HG03469 (cell line): ENCODE results near the gene APELA.
A peak's percentile ranks its signal among the peaks of the same experiment; 100 is the strongest.
"Not testable (repeated sequence)": the region's sequence is repeated elsewhere in the genome, so short reads cannot be mapped to it uniquely, and the experiment has no call there.

Experiments used
- ATAC-seq: cut with Tn5 transposase; IDR thresholded peaks from one replicate; pipeline ENCODE4 v1.9.1; 2021; ENCODE audit warnings: mild to moderate bottlenecking, moderate library complexity, moderate number of reproducible peaks; ENCODE audit not compliant: unreplicated experiment

APELA gene

DNA sequence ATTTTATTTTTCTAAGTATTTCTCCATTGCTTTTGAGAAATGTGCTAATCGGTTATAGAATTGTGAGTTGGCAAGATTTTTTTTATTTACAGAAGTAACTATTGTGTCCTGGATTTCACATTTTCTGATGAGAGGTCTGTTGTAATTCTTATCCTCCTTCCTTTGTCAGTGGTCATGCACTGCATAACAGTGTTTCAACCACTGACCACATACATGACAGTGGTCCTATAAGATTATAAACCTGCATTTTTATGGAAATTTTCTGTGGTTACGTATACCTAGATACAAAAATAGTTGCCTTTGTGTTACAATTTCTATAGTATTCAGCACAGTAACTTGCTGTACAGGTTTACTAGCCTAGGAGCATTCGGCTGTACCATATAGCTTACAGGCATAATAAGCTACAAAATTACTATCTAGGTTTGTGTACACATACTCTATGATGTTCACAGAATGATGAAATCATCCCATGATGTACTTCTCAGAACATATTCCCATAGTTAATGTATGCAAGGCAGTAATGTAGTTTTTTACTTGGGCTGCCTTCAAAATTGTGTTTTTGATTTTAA is 47.8 kb downstream of the APELA start:
- ATAC-seq = peak; percentile 63

DNA sequence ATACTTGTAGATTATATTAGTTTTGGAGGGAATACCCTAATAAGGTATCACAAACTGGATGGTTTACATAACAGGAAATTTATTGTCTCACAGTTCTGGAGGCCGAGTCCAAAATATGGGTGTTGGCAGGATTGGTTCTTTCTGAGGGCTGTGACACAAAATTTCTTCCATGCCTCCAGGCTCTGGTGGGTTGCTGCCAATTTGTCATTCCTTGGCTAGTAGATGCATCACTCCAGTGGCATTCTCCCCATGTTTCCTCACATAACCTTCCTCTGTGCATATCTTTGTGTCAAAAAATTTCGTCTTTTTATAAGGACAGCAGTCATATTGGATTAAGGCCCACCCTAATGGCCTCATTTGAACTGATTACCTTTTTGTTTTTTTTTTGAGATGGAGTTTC is 49.3 kb downstream of the APELA start:
- no peak for ATAC-seq

DNA sequence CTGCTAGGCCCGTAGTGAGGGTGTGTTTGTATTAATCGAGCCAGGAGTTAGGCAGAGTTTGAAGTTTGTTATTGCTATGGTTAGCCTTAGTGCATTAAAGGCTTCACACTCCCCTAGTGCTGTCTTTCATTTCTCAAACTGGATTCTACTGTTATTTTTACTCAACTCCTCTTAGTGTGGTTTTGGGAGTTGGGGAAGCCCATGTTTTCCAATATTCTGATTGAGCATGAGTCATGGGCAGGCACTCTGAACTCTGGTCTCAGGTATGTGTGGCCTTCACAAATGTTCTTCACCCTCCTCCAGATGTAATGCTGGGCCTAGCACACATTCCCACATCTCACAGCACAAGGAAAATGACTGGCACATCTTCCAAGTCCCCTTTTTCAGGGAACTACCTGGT is 50.1 kb downstream of the APELA start:
- not testable (repeated sequence) for ATAC-seq

DNA sequence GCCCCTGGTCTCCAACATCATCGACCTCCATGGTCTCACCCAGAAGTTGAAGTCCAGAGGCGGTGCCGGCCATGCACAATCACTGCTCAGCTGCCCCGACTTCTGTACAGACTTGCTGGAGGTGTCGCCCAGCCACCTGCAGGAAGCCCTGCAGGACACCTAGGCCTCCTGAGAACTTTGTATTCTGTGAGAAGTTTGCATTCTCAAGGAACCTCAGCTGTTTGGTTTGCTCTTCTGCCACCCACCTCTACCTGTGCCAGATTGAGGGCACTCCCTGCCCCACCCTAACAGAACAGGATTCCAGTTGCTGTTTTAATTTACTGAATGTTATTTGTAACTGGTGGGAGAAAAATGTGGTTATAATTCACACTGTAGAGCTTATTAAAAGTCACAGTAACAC is 53.7 kb downstream of the APELA start:
- ATAC-seq = no peak

DNA sequence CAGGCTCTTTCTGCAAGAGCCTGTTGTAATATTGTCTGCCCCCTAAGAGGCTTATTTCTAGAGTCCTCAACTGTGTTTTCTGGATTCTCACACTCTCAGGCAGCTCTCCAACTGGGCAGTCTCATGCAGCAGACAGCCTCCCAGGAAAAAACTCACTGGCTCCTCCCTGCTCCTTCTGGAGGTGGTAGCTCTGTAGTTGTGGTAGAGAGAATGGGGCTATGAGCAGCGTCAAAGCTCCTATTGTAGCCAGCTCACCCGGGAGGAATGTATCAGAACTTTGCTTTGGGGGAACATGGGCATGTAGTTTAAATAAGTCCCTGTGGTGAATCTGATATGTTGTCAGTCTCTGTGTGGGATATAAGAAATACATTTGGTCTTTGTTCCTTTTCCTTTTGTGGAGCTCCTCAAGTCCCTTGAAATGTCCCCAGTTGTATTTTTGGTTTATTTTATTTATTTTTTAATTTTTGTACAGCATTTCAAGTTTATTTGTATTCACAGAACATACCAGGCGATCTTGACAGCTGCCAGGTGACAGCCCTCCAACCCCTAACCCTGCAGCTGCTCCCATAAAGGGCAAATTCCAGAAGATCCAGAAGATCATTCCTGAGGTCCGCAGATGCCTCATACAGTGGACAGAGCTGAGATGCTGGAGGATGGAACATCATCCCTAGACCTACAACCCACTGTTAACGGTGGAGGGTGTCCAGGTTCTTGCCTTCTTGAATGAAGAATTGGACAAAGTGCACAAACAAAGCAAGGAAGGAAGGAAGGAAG is 54.8 kb downstream of the APELA start:
- no peak for ATAC-seq

DNA sequence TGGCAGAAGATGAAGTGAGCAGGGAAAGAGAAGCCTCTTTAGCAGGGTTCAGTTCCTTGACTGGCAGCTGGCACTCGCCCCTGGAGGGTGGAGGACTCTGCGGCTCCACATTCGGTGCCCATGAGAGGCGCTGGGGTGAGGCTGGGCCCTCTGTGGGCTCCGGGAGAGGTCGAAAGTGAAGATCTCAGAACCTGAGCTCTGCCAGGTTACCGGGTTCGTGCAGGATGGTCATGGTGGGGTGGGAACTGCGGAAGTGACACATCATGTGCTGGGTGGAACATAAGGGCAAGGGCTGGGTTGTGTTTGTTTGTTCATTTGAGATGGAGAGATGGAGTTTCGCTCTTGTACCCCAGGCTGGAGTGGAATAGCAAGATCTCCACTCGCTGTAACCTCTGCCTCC is 56.3 kb downstream of the APELA start:
- no peak for ATAC-seq

DNA sequence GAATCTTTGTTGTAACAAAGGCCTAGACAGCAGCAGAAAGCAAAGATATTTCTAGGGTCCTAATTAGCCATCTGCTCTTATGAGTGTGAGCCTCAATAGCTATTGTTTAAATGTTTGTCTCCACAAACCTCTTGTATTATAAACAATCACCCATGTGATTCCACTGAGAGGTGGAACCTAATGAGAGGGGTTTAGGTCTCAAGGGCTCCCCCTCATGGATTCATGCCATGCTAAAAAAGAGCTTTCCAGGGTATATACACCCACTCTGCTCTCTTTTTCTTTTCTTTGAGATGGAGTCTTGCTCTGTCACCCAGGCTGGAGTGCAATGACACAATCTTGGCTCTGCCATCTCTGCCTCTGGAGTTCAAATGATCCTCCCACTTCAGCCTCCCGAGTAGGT is 58.4 kb downstream of the APELA start:
- ATAC-seq = peak; percentile 41

DNA sequence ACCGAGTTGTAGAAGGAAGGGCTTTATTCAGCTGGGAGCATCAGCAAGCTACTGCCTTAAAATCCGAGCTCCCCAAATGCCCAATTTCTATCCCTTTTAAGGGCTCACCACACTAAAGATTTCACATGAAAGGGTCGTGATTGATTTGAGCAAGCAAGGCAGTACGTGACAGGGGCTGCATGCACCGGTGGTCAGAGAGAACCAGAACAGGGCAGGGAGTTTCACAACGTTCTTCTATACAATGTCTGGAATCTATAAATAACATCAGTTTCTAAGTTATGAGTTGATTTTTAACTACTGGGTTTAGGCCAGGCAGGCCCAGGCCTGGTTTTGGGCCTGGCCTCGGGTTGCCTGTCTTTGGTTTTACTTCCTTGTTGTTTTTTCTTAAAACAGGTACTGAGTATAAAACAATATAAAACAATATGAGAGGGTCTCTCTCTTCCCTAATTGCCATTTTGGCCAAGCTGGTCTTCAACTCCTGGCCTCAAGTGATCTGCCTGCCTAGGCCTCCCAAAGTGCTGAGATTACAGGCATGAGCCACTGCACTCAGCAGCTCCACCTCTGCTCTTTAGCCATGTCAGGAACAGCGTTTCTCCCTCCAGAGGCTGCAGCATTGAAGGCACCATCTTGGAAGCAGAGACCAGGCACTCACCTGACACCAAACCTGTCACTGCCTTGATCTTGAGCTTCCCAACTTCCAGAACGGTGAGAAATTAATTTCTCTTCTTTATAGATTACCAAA is 59.1 kb downstream of the APELA start:
- not testable (repeated sequence) for ATAC-seq

DNA sequence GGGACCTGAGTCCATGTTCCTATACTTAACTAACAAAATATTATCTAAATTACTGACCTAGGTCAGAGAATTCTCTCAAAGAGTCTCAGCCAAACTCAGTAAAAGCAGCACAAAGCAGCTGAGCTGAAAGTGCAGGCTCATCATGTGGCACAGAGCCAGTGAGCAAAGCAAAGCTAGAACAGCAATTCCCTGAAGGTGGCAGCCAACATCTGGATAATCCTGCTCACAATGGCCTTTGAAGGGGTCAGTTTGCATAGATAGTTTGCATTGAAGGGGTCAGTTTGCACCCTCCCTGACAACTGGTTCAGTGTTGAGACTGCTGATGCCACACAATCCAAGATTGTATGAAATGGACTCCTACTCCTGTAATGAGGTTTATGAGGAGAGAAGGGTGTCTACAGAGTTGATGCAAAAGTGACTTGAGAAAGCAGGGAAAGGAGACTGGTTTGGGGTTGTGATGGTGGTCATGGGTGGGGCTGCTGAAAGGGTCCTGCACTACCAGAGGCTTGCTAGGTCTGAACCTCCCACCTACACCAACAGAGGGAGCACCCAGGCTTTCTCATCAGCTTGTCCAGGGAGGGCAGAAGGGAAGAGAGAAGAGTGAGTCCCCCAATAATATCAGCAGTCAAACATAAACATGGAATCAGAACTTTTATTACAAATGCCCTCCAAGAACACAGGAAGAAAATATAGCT is 60.7 kb downstream of the APELA start:
- peak; percentile 36 for ATAC-seq

DNA sequence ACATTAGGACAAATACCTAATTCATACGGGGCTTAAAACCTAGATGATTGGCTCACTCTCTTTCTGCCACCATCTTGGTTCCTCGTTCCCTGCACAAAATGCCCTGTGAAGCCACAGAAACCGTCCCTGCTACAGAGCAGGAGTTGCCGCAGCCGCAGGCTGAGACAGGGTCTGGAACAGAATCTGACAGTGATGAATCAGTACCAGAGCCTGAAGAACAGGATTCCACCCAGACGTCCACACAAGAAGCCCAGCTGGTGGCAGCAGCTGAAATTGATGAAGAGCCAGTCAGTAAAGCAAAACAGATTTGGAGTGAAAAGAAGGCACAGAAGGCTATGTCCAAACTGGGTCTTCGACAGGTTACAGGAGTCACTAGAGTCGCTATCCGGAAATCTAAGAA is 66.2 kb downstream of the APELA start:
- no peak for ATAC-seq

DNA sequence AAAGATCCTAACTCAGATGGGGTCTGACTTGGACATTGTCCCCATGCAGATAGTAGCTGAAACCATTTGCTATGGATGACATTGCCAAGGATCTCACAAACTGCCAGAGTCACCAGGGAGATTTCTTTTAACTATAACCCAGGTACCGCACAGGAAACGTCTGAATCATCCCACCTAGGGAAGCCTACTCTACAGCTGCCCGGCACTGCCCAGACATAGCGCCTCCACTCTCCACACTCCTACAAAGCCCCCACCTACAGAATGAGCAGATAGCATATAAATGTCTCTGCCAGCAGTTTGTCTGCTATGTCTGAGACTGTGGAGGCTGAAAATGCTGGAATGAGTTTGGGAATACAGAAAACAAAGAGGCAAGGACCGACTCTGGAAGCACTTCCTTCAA is 68.2 kb downstream of the APELA start:
- ATAC-seq = no peak

DNA sequence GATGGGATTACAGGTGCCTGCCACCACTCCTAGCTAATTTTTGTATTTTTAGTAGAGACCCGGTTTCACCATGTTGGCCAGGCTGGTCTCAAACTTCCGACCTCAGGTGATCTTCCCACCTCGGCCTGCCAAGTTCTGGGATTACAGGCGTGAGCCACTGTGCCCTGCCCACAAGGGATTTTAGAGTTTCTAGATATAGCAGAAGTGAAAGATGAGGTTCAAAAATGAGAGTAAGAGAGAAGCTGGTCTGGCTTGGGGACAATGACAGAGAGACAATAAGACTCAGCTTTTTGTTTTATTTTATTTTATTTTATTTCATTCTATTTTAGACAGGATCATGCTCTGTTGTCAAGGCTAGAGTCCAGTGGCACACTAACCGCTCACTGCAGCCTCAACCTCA is 69.8 kb downstream of the APELA start:
- ATAC-seq = no peak
